MCF 10A (cell line): ENCODE data around the gene HNRNPU. TPM values are rescaled to one million over a fixed set of nuclear protein-coding genes. Genes with fewer than 3 reads are reported as not detected.

Experiments used
- BruUV-seq: library from RNA; stranded (reverse); fragments of 400-500 nt; replicated peaks from 2 replicates; lab custom pipeline; 2021; lab: Mats Ljungman, UMichigan
- CTCF ChIA-PET: fragments of 300-600 bp; sonication (Branson Sonifier 250); formaldehyde crosslinking; extraction: SDS; loops from one replicate; lab custom pipeline; 2021; ENCODE audit warnings: antibody characterized with exemption, inconsistent platforms; lab: Yijun Ruan, JAX
- POLR2A ChIA-PET: fragments of 300-600, 350-650 bp; sonication (Branson Sonifier 250); formaldehyde crosslinking; extraction: SDS; loops from one replicate; lab custom pipeline; 2020; ENCODE audit warnings: antibody characterized with exemption, inconsistent platforms; lab: Yijun Ruan, JAX
- DNase-seq: peaks from one replicate; pipeline ENCODE4 v3.0.0-alpha.2; 2018; ENCODE audit not compliant: unreplicated experiment
- H3K27ac Mint-ChIP-seq: one replicate; pipeline ENCODE4 v1.8.0; 2022; ENCODE audit warnings: mild to moderate bottlenecking, low read depth, mixed read lengths; ENCODE audit not compliant: unreplicated experiment
- H3K27me3 Mint-ChIP-seq: one replicate; pipeline ENCODE4 v1.8.0; 2022; ENCODE audit warnings: mixed read lengths; ENCODE audit not compliant: insufficient read depth, unreplicated experiment
- H3K36me3 Mint-ChIP-seq: one replicate; pipeline ENCODE4 v1.8.0; 2022; ENCODE audit warnings: mild to moderate bottlenecking, moderate library complexity, mixed read lengths; ENCODE audit not compliant: insufficient read depth, unreplicated experiment
- H3K4me1 Mint-ChIP-seq: one replicate; pipeline ENCODE4 v1.8.0; 2022; ENCODE audit warnings: mixed read lengths; ENCODE audit not compliant: insufficient read depth, unreplicated experiment
- H3K4me3 Mint-ChIP-seq: one replicate; pipeline ENCODE4 v1.8.0; 2022; ENCODE audit warnings: mild to moderate bottlenecking, moderate library complexity, mixed read lengths; ENCODE audit not compliant: unreplicated experiment
- H3K9me3 Mint-ChIP-seq: one replicate; pipeline ENCODE4 v1.8.0; 2022; ENCODE audit warnings: mixed read lengths; ENCODE audit not compliant: unreplicated experiment
- CTCF ChIP-seq: fragments of 200-600 bp; IDR thresholded peaks from one replicate; pipeline ENCODE4 v1.8.0; 2022; ENCODE audit warnings: antibody characterized with exemption, mild to moderate bottlenecking; ENCODE audit not compliant: unreplicated experiment
- intact Hi-C: fragments of 100-400 bp; cut with micrococcal nuclease; formaldehyde crosslinking; loops from 2 replicates; pipeline ENCODE4 v1.14.1; 2022
- total RNA-seq: library from RNA; stranded (reverse); gene quantifications from 2 replicates; pipeline ENCODE4 v1.2.3, GENCODE V29; 2022

HNRNPU gene
- total RNA-seq, 1 experiment from 2014 or later, result 572 TPM

- BruUV-seq, result no TSS peak
- Mint-ChIP-seq H3K4me3 (no peak overlapping the region), H3K4me1 (peaks cover 25% of the 10 kb centered on the region), H3K27me3 (no peaks in the 10 kb centered on the region), H3K27ac (peak overlapping the region; percentile 43), H3K9me3 (no peaks in the 10 kb centered on the region), H3K36me3 (peaks cover 100% of the 10 kb centered on the region)
- intact Hi-C loops, result no loop called here
- ChIA-PET CTCF (interaction anchor here (1.2 to 4.6 kb wide), 5 partner anchors 10 to 191 kb away, joined by 3 to 31 read pairs (median 7); partner anchors contain the start of gene HNRNPU), POLR2A (interaction anchor here (0.8 to 25.5 kb wide), 4 partner anchors 3 to 195 kb away, joined by 5 to 1456 read pairs (median 1088); partner anchors contain the start of genes COX20 and HNRNPU)
- no peak for TF ChIP-seq CTCF
- no peak for DNase-seq
Observed at GRCh38 chr1:244851546-244852231, 12.7 kb downstream of the HNRNPU start.

- BruUV-seq, result no TSS peak
- Mint-ChIP-seq H3K4me3 (no peak overlapping the region), H3K36me3 (peaks cover 100% of the 10 kb centered on the region), H3K9me3 (no peaks in the 10 kb centered on the region), H3K27ac (peak overlapping the region; percentile 68), H3K4me1 (peaks cover 17% of the 10 kb centered on the region), H3K27me3 (no peaks in the 10 kb centered on the region)
- no peak for DNase-seq
- intact Hi-C loops, result no loop called here
- CTCF ChIA-PET, result interaction anchor here (1.0 to 4.6 kb wide), 7 partner anchors 9 to 194 kb away, joined by 3 to 31 read pairs (median 7); partner anchors contain the start of gene HNRNPU
- no peak for TF ChIP-seq CTCF
- POLR2A ChIA-PET, result interaction anchor here (1.0 to 25.5 kb wide), 5 partner anchors 4 to 401 kb away, joined by 4 to 1456 read pairs (median 719); partner anchors contain the start of genes COX20 and HNRNPU
Observed at GRCh38 chr1:244850896-244851295, 13.4 kb downstream of the HNRNPU start.

GRCh38 chr1:244850099-244850852 lies 14.1 kb downstream of the HNRNPU start:
- POLR2A ChIA-PET, result interaction anchor here (0.6 to 25.5 kb wide), 7 partner anchors 4 to 400 kb away, joined by 3 to 1456 read pairs (median 5); partner anchors contain the start of genes COX20 and HNRNPU
- no peaks in the 10 kb centered on the region for H3K27me3 Mint-ChIP-seq
- BruUV-seq, result no TSS peak

More at GRCh38 chr1:244850099-244850852, 14.1 kb downstream of the HNRNPU start:
- peaks cover 100% of the 10 kb centered on the region for H3K36me3 Mint-ChIP-seq
- no peak for TF ChIP-seq CTCF
- H3K9me3 Mint-ChIP-seq, result no peaks in the 10 kb centered on the region
- H3K27ac Mint-ChIP-seq, result peak overlapping the region; percentile 68
- no peak for DNase-seq
- CTCF ChIA-PET, result interaction anchor here (0.5 to 4.6 kb wide), 9 partner anchors 9 to 194 kb away, joined by 3 to 31 read pairs (median 4); partner anchors contain the start of gene HNRNPU
- H3K4me3 Mint-ChIP-seq, result no peak overlapping the region
- intact Hi-C loops, result no loop called here
- H3K4me1 Mint-ChIP-seq, result peaks cover 11% of the 10 kb centered on the region
